GM18526 (cell line): Measurements from ENCODE around the gene OSBPL3.

Experiments used
- POLR2A ChIP-seq: IDR thresholded peaks from 3 replicates; pipeline ENCODE4 v1.6.1; 2011; ENCODE audit not compliant: insufficient read length; ENCODE audit errors: extremely low read depth

The OSBPL3 gene

DNA sequence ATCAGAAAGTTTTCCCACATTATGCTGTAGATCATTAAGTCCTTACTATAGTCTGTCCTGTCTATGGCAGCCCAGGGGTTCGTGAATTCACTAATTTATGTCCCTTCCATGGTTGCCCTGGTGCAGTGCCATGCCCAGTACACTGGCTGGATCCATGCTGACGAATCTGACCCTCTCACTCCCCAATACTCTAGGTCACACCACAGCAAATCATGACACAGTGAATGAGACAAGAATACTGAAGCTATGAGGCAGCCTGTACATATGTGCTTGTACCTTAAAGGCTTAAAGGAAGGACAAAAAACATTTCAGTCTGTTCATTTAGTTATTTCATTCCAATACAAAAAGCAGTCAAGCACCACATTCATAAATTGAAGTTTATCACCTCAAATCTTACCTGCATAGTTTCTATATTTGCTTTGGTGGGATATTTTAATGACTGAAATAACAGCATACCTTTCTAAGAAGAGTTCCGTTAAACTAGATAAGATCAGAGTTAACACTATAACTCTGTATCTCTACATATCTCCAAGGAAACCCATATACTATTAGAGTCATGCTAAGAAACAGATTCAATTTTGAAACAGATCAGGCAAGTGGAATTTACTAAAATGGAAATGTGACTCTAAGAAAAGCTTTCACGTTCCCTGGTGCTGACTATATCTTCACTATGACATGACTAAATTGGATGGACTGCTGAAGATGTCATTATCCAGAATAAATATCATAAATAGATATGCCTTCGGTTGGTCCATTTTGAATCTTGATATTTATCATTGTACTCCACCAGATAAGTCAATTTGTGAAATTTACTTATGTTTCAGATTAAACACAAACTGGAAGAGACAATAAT, 36.7 kb downstream of the OSBPL3 start:
- no peak for TF ChIP-seq POLR2A

DNA sequence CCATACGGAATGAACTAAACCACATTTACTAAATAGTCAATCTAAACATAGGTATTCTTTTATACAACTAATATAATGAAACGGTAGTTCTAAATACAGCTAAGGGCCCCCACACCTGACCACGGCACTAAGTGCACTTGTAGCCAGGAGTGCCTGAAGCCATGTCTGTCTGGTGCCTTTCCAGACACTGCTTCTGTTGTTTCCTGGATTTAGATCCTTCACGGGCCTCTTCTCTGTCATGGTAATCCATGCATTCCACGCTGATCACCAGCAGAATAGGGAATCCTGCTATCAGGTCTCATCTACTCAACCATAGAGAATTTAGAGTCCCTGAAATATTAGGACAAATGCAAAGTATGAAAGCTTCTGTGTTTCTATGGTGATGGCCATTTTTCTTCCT, 37.8 kb downstream of the OSBPL3 start:
- no peak for TF ChIP-seq POLR2A

DNA sequence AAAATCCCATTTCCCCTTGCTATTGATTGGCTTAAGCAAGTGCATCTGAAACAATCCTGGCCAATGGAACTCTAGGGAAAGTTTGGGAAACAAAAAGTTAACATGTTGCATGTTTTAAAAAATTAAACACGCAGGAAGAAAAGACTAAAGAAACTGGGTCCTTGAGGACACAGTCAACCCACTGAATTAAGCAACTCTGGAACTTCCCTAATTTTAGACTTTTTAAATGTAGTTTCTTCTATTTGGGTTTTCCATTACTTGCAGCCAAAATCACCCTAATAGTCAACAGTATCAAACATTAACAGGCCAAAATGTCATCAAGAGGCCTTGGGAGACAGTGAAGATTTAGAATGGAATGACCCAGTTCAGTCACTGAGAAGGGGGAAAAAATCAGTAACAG, 40.6 kb downstream of the OSBPL3 start:
- no peak for TF ChIP-seq POLR2A

DNA sequence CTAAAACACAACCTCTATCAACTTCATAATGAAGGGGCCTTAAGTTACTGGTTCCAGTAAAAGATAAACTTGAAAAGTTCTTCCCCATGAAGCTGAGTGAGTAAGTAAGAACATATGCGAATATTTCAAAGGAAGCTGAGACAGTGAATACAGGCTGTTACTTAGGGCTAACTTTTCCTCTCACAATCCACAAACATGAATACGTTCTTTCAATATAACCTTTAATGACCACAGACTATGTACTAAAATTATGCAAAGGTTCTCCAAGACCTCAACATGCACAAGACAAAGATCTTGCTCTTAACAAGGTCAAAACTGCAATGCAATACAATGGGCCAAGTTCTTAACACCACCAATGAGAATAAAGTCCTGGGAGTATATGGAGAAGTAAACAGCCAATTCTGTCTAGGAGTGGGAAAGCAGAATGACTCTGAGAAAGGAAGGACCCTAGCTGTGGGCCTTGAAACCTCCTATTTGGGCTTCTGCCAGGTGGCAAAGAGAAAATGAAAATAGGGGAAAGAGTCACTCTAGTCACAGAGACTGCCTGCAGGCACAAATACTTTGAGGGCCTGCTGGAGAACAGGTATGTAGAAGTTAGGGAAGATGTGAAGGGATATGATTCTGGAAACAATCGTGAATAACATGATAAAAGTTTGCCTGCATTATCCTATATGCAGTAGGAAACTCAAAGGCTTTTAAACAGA, 43.7 kb downstream of the OSBPL3 start:
- no peak for TF ChIP-seq POLR2A

DNA sequence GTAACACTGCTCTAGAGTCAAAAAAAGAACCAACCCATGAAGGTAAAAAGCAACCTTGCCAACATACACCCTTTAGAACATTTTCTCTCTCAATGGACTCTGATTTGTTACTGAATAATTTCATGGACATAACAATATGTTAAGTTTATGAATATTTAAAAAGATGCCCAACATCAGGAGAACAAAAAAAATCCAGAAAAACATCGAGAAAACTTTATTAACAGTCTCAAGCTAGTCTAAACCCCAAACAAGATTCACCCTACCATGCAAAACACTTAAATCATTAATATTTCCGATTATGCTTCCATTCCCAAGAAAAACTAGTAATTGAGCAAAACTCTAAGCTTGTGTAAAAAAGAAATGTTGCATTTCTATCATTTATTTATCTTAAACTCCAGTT, 46.7 kb downstream of the OSBPL3 start:
- TF ChIP-seq POLR2A, result no peak

DNA sequence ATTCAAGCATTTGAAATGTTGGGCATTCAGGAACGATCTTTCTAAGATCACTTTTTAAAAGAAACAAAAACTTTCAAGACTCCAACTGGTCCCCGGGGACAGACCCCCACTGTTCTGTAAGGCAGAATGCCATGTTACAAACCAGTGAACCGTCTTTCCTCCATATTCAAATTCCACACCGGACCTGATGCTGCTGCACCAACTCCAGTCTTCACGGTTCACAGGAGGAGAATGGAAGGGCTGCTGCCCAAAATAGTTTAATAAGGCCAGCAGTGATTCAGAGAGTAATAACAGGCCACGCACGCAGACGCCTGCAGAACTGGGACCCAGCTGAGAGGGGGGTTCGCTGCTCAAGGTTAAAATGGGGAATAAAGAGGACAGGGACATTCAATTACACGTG, 47.2 kb downstream of the OSBPL3 start:
- no peak for TF ChIP-seq POLR2A

DNA sequence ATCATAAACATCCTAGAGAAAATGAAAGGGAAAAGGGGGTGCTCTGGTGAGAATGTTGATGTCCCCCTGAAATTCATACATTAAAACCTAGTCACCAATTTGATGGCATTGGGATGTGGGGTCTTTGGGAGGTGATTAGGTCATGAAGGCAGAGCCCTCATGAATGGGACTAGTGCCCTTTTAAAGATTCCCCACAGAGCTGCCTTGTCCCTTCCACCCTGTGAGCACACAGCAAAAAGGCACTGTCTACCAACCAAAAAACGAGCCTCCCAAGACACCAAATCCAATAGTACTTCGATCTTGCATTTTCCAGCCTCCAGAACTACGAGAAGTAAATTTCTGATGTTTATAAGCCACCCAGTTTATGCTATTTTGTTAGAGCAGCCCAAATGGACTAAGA, 47.6 kb downstream of the OSBPL3 start:
- no peak for TF ChIP-seq POLR2A

DNA sequence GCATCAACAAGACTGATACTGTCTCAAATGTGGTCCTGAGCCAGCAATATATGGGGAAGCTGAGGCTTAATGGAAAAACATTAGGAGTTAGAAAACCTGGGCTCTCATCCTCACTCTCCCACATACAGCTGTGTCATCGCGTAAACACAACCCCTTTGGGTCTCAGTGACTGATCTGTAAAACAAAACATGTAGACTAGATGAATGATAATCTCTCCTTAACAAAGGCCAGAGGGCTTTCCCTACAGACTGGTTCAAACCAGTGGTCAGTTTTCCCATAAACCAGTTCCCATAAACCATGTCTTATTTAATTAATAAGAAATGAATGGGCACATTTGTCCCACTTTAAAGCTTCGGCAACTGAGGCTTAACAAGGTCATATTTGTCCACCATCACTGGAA, 48.1 kb downstream of the OSBPL3 start:
- no peak for TF ChIP-seq POLR2A

DNA sequence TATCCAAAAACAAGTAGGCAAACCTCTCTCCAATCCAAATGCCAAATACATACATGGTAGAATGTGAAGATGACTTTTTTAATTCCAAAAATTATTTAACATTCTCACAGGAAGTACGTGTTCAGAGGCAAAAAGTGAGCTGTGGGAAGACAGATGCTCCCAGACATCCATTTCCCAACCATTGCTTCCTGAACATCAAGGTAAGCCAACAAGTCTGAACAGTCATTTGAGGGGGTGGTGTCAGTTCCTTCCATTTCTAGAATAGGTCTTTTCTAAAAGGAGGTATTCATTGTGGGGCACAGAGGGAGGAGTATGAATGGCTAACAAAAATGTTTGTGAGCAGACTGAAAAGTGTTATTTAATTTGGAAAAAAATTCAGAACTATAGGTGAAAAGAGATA, 49.1 kb downstream of the OSBPL3 start:
- TF ChIP-seq POLR2A, result no peak

DNA sequence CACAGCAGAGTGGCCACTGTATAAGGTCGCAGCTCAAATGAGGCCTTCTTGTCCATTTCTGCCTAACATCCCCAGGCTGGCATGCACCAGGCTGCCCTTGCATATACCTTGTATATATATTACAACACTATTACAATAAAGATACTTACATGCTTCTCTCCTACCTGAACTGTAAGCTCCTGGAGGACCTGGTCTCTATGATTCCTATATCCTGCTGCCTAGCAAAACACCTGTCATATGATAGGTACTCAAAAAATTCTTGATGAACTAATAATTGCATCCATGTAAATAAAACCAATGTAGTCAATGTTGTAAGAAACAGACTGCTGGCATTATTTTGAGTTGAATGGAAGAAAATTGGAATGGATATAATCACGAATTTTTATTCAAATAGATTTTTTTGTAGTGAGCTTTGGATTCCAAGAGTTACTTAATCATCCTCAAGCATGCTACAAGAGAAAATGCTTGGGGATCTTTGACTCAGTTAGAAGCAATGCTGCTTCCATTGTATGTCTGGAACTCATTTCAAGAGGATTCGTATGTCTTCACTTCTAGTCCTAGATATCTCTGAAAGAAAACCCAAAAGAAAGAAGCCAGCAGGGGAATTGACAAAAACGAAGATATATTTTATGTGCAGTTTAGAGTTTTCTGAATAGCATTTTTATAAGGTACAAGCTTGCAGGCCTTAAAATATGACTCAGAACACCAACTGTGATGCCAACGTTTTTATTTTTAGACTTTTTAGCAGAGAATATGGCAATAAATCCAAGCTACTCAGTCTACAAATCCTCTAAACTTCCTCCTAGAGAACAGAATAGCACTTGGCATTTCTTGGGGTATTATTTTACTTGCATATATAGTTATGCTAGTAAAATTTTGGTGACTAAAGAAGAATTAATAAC, 53.1 kb downstream of the OSBPL3 start:
- no peak for TF ChIP-seq POLR2A

DNA sequence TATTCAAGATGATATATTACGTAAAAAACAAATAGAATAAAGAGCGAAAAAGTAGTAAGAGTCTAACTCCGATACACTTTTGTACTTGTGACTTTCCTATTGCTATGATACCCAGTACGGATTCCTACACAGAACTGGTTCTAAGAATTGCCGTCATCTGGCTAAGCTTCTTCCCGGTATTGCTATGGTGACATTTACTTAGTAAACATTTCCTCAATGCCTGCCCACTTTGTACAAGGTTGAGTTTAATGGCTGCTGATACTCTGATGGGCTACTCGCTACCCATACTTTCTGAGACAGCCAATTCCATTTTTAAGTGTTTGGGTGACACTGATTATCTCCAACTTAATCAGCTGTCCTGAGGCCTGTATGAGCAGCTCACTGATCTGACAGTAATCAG, 55.6 kb downstream of the OSBPL3 start:
- TF ChIP-seq POLR2A, result no peak

DNA sequence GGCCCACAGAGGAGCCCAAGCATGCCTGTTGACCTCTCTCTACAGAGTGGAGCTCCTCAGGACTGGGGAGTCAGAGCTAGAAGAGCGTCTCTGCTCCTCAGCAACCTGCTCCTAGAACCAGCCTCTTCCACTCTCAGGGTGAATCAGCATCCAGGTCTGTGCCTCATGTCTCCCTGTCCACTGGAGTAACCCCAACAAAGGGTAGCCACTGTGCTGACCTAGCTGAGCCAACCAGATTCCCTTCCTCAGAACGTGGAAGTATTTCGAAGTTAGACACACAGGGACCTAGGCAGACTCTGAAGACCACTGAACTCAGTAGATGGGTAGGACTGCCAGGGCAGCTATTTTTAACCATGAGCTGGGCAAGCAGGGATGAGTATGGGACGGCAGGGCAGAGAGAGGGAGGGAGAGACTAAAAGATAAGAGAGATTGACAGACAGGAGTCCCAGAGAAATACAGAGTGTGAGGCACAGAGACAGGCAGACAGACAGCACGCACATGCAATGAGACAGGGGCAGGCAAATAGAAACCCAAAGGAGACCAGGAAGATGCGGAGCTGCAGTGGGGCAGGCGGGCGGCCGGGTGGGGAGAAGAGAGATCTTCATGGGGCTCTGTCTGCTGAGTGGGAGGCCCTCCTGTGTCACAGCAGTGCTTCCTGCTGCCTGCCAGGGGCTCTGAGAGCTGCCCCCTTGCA, 56.7 kb downstream of the OSBPL3 start:
- no peak for TF ChIP-seq POLR2A

DNA sequence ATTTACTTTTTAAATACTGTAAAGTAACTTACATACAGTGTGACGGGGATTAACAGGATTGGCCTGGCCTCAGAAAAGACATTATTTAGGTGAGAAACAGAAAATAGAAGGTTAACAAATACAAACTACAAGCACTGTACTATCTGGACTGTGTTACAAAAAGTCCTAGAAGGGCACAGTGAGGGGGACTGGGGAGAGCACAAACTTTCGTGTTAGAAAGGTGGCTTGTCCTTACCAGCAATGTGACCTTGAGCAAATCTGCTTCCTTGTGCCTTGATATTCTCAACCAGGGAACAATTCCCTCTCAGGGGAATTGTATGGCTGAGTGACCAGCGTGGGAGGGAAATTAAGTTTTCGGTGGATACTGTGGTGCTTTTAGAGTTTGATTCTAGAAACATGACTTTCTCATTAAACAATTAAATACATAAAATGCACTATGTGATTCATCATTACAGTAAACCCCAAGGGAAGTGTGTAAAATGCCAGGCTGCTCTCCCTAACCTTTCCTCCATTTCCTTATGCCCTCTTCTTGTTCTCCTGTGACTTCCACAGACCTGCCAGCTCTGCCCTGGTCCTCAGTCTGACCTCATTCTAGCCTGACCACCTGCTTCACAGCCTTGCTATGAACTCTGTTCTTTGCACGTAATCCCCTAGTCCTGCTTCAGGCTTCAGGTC, 57.7 kb downstream of the OSBPL3 start:
- no peak for TF ChIP-seq POLR2A

DNA sequence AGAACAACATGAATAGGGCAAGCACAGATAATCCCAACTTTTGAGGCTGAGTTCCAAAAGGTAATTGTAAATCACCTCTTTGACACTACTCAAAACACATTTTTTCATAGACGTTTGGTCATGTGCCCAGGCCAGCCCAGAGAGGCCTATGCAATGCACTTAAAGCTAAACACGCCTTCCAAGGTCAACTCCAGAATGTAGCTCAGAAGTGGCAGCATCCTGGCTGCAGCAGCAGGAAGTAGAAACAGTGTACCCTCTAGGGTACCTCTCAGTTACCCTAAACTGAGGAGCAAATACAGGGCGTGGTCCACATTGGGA, 58.7 kb downstream of the OSBPL3 start:
- no peak for TF ChIP-seq POLR2A

DNA sequence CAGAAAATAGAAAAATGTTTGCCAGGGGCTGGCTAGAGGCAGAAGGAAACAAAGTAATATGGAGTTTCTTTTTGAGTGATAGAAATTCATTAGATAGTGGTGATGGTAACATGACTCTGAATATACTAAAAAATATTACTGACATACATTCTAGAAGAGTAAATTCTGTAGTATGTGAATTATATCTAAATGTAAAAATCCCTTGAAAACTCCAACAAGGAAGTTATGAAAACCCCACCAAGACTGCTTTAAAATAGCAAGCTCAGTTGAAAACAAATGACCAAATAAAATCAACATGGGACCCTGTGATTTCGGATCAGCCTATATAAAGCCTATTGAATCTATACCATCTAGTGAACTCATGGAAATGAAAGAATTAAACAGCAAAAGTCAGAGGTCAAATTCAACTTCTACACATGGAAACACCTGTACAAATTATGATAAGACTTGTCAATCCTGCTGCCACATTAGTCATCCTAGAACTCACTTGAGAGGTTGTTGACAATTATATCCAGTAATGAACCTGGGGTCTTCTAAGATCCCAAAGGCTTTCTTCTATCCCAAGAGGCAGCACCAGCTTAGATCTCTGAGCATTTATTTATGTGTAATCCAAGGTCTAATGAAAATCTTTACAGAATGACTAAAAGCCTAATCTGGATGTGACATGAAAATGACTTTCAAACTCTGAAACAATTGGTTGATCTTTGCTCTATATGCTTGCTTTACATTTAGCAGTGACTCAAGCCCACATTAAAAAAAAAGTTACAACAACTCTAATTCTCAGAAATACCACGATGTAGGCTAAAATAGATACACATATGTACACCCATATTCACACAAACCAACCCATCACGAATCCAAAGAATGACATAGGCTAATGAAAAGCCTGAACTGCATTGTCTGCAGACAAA, 59.3 kb downstream of the OSBPL3 start:
- TF ChIP-seq POLR2A, result no peak
